KMS-11 (cell line): ENCODE data around the gene U2AF2.

Experiments
- H2AFZ ChIP-seq: fragments of 200-600 bp; sonication (generic); 2 replicates; pipeline ENCODE4 v1.6.1; 2016; ENCODE audit warnings: antibody characterized with exemption, mixed run types, low read depth
- H3K27ac ChIP-seq: fragments of 200-600 bp; sonication (generic); 2 replicates; pipeline ENCODE4 v1.6.1; 2016; ENCODE audit warnings: mild to moderate bottlenecking, mixed run types
- H3K27me3 ChIP-seq: fragments of 200-600 bp; sonication (generic); 2 replicates; pipeline ENCODE4 v1.6.1; 2017; ENCODE audit warnings: mild to moderate bottlenecking, low read depth, mixed run types, moderate library complexity; ENCODE audit not compliant: insufficient read depth
- H3K36me3 ChIP-seq: fragments of 200-600 bp; sonication (generic); 2 replicates; pipeline ENCODE4 v1.6.1; 2017; ENCODE audit warnings: mild to moderate bottlenecking, mixed run types; ENCODE audit not compliant: insufficient read depth
- H3K4me1 ChIP-seq: fragments of 200-600 bp; sonication (generic); 2 replicates; pipeline ENCODE4 v1.6.1; 2016; ENCODE audit warnings: mild to moderate bottlenecking, low read depth, mixed run types; ENCODE audit not compliant: poor library complexity, severe bottlenecking
- H3K4me2 ChIP-seq: fragments of 200-600 bp; sonication (generic); 2 replicates; pipeline ENCODE4 v1.7.0; 2016; ENCODE audit warnings: mild to moderate bottlenecking, mixed run types
- H3K4me3 ChIP-seq: fragments of 200-600 bp; sonication (generic); IDR thresholded peaks from 2 replicates; pipeline ENCODE4 v1.6.1; 2017; ENCODE audit warnings: low read depth, low read length, mixed read lengths; ENCODE audit not compliant: insufficient read depth
- H3K79me2 ChIP-seq: fragments of 200-600 bp; sonication (generic); 2 replicates; pipeline ENCODE4 v1.6.1; 2016; ENCODE audit warnings: low read depth, mixed run types; ENCODE audit not compliant: insufficient read depth
- H3K9ac ChIP-seq: fragments of 200-600 bp; sonication (generic); 2 replicates; pipeline ENCODE4 v1.6.1; 2016; ENCODE audit warnings: mild to moderate bottlenecking, mixed run types
- H4K20me1 ChIP-seq: fragments of 200-600 bp; sonication (generic); 2 replicates; pipeline ENCODE4 v1.6.1; 2016; ENCODE audit warnings: mild to moderate bottlenecking, mixed run types; ENCODE audit not compliant: insufficient read depth
- TF ChIP-seq, protein P1 (sequence below): fragments of 200-600 bp; sonication (generic); conservative IDR thresholded peaks from 2 replicates; pipeline ENCODE4 v1.6.1; 2017; ENCODE audit warnings: low read depth, mild to moderate bottlenecking, antibody characterized with exemption, low read length, moderate library complexity, mixed read lengths

U2AF2 gene

DNA sequence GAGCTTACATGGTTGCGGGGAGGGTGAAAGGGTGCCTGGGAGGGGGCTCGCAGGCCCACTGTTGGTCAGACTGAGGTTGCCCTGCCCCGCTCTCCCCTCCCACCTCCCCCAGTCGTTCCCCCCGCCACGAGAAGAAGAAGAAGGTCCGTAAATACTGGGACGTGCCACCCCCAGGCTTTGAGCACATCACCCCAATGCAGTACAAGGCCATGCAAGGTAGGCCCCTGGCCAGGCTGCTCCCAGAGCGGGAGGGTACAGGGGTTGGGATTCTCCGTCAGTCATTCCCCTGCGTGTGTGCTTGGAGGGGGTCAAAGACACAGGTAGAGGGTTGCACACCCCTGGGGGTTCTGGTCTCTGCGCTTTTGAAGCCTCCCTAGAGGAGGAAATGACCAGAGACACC lies 5.6 kb downstream of the U2AF2 start:
- Histone ChIP-seq H4K20me1 (peaks cover 16% of the 10 kb centered on the region), H3K27ac (no peak overlapping the region)

DNA sequence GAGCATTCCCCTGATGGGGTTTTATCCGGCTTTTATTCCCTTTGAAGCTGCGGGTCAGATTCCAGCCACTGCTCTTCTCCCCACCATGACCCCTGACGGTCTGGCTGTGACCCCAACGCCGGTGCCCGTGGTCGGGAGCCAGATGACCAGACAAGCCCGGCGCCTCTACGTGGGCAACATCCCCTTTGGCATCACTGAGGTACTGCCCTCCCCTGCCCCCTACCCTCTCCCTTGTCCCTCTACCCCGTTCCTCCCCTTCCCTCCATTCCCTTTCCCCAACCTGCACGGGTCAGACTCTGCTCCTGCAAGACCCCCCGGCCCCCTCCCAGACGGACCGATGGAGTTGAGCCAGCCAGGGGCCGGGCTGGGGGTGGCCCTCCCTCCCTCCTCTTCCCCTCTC lies 6.2 kb downstream of the U2AF2 start:
- no peak overlapping the region for H3K4me2 ChIP-seq
- peaks cover 18% of the 10 kb centered on the region; the same call in 1 of the 2 replicates for H3K36me3 ChIP-seq
- H2AFZ ChIP-seq: no peak overlapping the region
- H3K4me1 ChIP-seq: peaks cover 22% of the 10 kb centered on the region
- H4K20me1 ChIP-seq: peaks cover 16% of the 10 kb centered on the region
- H3K79me2 ChIP-seq: peaks cover 94% of the 10 kb centered on the region
- no peaks in the 10 kb centered on the region for H3K27me3 ChIP-seq
- TF ChIP-seq, protein P1, sequence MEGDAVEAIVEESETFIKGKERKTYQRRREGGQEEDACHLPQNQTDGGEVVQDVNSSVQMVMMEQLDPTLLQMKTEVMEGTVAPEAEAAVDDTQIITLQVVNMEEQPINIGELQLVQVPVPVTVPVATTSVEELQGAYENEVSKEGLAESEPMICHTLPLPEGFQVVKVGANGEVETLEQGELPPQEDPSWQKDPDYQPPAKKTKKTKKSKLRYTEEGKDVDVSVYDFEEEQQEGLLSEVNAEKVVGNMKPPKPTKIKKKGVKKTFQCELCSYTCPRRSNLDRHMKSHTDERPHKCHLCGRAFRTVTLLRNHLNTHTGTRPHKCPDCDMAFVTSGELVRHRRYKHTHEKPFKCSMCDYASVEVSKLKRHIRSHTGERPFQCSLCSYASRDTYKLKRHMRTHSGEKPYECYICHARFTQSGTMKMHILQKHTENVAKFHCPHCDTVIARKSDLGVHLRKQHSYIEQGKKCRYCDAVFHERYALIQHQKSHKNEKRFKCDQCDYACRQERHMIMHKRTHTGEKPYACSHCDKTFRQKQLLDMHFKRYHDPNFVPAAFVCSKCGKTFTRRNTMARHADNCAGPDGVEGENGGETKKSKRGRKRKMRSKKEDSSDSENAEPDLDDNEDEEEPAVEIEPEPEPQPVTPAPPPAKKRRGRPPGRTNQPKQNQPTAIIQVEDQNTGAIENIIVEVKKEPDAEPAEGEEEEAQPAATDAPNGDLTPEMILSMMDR: no peak
- H3K9ac ChIP-seq: no peak overlapping the region
- H3K4me3 ChIP-seq: no peak overlapping the region
- H3K27ac ChIP-seq: no peak overlapping the region

More for the DNA sequence above, 5.6 kb downstream of the U2AF2 start:
- TF ChIP-seq, protein P1: no peak
- H2AFZ ChIP-seq: no peak overlapping the region
- H3K27me3 ChIP-seq: no peaks in the 10 kb centered on the region
- peaks cover 94% of the 10 kb centered on the region for H3K79me2 ChIP-seq
- H3K9ac ChIP-seq: no peak overlapping the region
- H3K4me1 ChIP-seq: peaks cover 22% of the 10 kb centered on the region
- H3K36me3 ChIP-seq: peaks cover 18% of the 10 kb centered on the region; the same call in 1 of the 2 replicates
- H3K4me3 ChIP-seq: no peak overlapping the region
- H3K4me2 ChIP-seq: no peak overlapping the region

DNA sequence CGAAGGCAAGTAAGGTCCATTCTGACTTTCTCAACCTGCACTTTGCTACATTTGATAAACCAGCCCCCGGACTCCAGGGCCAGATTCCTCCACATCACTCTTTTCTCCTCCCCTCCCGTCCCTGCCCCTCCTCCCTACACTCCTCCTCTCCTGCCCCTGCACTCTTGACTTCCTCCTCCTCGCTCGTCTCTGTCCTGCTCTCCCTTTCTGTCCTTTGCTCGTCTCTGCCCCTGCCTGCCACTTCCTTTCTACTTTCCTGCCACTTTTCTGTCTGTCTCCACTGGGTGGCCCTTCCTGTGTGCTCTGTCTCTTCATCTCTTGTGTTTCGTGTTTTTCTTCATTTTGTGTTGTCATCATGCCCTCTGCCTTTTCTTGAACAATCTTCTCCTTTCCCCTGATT lies 7.0 kb downstream of the U2AF2 start:
- TF ChIP-seq, protein P1: no peak
- Histone ChIP-seq H3K4me1 (peaks cover 16% of the 10 kb centered on the region), H3K36me3 (peaks cover 18% of the 10 kb centered on the region; the same call in 1 of the 2 replicates), H2AFZ (no peak overlapping the region), H3K4me3 (no peak overlapping the region), H3K4me2 (no peak overlapping the region), H3K79me2 (peaks cover 94% of the 10 kb centered on the region), H3K27me3 (no peaks in the 10 kb centered on the region), H3K9ac (no peak overlapping the region), H3K27ac (no peak overlapping the region), H4K20me1 (peaks cover 16% of the 10 kb centered on the region)

DNA sequence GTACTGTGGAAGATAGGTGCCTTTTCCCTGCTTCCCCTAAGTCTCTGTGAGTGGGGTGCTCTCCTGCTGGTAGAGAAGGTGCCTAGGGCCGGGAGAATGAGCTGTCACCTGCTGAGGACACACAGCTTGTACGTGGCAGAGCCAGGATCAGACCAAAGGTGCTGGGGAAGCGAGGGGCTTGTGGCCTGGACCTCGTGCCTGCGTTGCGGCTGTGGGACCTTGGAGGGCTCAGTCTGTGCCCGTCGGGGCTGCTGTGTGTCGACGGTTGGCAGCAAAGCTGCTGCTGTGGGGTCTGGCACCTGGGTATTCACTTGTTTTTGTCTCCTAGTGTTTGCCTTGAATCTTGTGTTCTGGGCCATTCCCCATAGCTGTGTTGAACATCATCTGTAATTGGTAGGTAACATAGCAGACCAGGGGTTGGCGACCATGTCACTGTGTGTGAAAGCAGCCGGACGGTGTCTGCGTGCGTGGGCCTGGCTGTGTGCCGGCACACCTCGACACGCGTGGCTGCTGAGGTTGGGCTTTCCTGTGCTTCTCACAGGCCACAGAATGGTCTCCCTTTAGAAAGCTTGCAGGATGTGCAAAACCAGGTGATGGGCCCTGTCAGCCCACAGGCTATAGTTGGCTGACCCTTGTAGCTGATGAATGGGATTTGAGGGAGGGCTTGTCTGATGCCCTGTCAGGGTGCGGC lies 9.2 kb downstream of the U2AF2 start:
- Histone ChIP-seq H3K4me3 (no peak overlapping the region), H3K4me2 (no peak overlapping the region), H3K9ac (no peak overlapping the region), H4K20me1 (peaks cover 14% of the 10 kb centered on the region), H3K4me1 (no peaks in the 10 kb centered on the region), H2AFZ (no peak overlapping the region), H3K79me2 (peaks cover 94% of the 10 kb centered on the region), H3K27ac (no peak overlapping the region), H3K36me3 (peaks cover 18% of the 10 kb centered on the region; the same call in 1 of the 2 replicates), H3K27me3 (no peaks in the 10 kb centered on the region)
- TF ChIP-seq, protein P1: no peak
